GM18520 (cell line): ENCODE data around the gene SBNO1.
"Not testable (repeated sequence)": the region's sequence is repeated elsewhere in the genome, so short reads cannot be mapped to it uniquely, and the experiment has no call there.

ENCODE experiments used
- ATAC-seq: cut with Tn5 transposase; IDR thresholded peaks from one replicate; pipeline ENCODE4 v1.9.1; 2021; ENCODE audit not compliant: unreplicated experiment

The SBNO1 gene

DNA sequence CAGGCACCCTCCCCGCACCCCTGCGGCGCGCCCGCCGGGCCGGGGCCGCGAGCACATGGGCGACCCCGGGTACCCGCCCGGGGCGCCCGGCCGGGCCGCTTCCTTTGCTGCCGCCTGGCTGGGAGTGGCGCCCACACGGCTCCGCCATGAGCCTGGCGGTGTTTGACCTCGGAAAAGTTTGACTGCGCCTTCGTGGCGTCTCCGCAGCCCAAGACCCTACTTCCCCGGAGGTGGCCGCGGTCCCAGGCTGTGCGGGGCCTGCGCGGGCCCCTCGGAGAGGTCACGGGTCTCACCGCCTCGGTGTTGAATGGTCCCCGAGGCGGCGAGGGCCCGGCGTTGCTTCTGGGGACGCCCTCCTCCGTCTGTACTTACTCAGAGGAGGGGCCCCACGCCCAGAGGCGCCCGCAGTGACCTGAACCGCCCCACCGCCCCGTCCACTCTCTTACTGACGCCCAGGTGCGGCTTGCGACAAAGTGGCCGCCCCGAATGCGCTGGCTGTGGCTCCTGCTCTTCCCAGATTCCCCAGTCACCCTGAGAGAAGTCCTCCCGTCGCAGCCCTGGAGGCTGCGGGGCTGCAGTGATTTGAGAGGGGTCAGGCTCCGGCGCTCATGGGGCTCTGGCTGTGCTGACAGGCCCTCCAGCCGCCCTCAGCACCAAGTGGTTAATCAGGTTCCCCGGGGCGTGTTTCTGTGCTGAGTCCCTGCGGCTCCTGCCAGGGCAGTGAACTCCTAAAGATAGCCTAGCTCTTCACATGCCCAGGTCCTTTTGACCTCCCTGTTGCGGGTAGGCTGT is 25.1 kb upstream of the SBNO1 start:
- peak; percentile 14 for ATAC-seq

- ATAC-seq = peak; percentile 19
Measured at GRCh38 chr12:123388951-123389559, 24.4 kb upstream of the SBNO1 start.

GRCh38 chr12:123388177-123388950 is 23.7 kb upstream of the SBNO1 start:
- peak; percentile 31 for ATAC-seq

DNA sequence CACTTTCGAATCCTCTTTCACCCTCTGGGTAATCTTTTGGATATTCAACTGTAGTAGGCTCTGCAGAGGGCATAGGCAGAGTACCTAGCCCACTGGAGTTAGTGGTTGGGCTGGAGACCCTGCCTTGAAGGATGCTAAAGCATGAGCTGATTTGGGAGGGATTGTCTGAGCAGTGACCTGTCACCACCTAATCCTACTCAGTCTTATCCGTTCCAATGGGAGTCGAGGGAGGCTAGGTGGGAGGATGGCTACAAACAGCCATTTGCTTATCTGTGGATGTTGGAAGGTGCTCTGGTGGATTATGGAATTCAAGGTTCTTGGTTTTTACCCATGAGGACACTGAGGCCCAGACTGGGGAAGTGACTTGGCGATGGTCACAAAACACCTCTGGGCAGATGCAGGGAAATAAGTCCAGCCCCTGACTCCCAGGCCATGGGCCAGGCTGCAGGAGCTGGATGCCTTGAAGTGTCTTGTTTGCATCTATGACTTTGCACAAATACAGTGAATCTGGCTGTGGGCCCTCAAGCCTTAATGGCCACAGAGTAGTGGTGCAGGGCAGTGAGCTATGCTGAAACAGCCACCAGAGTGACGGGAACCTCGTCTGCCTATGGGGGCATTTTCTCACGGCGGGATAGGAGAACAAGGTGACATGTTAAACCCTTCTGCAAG is 23.0 kb upstream of the SBNO1 start:
- ATAC-seq = no peak

- ATAC-seq = not testable (repeated sequence)
Measured at GRCh38 chr12:123385536-123385935, 20.9 kb upstream of the SBNO1 start.

DNA sequence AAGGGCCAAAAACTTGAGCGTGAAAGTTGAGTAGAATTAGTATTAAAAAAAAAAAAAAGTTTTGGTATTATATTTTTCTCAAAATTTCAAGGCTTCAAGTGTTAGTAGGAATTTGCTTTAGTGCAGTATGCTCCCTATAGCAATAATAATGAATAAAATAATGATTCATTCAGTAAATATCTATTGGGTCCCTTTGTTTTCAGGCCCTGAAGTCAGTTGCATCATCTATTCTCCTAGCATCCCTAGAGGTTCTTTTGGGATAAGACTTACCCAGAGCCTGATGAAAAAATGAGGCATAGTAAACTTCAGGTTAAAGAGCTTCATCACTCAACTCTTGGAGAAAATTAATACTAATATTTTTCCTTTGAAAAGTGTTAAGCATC is 20.3 kb upstream of the SBNO1 start:
- ATAC-seq = no peak

DNA sequence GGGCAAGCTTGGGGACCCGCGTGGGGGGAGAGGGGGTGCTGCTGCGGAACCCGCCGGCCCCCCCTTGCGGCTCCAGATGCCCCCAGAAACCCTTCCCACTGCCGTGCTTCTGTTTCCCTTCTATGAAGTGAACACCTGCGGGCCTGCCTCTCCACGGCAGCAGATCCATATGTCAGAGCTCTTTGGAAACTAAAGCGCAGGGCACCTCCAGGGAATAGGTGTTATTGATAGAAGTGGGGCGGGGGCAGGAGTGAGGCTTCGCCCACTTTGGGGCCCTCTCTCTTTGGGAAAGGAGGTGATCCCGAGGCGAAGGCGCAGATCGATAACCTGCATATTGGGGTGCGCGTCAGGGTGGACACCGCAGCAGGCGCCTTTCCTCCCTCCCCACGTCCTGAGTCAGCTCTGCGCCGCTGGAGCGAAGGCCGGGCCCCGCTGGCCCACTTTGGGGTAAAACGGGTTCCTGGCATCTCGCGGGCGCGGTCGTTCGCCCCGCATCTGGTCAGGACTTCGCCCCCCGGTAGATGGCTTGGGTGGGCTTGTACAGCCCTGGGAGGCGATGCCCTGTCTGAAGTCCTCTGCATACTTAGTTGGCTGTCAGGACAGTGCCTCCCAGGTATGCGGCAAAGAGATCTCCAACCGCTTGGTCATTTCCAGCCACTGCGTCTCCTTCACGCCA is 19.8 kb upstream of the SBNO1 start:
- no peak for ATAC-seq

DNA sequence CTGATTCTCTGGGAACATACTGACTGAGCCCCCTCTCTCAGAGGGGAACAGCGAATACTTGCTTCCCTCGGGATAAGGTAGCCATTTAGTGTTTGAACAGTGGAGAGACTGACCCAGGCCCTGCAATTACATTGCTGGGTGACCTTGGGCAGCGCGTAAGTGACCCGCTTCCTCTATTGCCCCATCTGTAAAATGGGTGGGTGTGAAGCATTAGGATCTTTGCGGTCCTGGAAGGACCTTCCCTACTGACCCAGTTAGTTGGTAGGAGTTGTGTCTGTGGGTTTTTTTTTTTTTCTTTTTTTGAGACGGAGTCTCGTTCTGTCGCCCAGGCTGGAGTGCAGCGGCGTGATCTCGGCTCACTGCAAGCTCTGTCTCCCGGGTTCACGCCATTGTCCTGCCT is 18.0 kb upstream of the SBNO1 start:
- no peak for ATAC-seq

DNA sequence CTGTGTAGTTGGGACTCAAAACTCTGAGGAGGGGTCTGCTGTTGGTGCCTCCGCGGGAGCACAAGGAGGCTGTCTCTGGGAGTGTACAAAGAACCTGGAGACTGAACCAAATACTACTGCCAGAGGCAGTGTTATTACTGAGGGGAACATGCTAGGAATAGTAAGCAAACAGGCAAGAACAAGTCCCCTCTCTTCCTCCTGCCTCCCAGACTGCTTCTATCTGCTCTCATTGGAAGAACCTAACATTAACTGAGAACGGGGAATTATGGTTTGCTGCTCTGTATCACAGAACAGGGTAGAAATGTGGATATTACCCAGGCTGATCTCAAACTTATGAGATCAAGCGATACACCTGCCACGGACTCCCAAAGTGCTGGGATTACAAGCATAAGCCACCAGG is 14.7 kb upstream of the SBNO1 start:
- ATAC-seq = no peak

- ATAC-seq = not testable (repeated sequence)
Measured at GRCh38 chr12:123372415-123372814, 7.8 kb upstream of the SBNO1 start.

DNA sequence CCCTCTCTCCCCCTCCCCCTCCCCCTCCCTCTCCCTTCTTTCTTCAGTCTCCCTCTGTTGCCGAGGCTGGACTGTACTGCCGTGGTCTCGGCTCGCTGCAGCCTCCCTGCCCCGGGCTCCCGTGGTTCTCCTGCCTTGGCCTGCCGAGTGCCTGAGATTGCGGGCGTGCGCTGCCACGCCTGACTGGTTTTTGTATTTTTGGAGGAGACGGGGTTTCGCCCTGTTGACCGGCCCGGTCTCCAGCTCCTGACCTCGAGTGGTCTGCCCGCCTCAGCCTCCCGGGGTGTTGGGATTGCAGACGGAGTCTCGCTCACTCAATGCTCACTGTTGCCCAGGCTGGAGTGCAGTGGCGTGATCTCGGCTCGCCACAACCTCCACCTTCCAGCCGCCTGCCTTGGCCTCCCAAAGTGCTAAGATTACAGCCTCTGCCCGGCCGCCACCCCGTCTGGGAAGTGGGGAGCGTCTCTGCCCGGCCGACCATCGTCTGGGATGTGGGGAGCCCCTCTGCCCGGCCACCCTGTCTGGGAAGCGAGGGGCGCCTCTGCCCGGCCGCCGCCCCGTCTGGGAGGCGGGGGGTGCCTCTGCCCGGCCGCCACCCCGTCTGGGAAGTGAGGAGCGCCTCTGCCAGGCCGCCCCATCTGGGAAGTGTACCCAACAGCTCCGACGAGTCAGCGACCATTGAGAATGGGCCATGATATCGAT is 7.2 kb upstream of the SBNO1 start:
- not testable (repeated sequence) for ATAC-seq

GRCh38 chr12:123369229-123369628 is 4.6 kb upstream of the SBNO1 start:
- no peak for ATAC-seq

DNA sequence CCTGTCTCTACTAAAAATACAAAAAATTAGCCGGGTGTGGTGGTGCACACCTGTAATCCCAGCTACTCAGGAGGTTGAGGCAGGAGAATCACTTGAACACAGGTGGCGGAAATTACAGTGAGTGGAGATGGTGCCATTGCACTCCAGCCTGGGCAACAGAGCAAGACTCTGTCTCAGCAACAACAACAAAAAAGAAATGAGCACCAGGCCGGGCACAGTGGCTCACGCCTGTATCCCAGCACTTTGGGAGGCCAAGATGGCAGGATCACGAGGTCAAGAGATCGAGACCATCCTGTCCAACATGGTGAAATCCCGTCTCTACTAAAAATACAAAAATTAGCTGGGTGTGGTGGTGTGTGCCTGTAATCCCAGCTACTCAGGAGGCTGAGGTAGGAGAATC is 3.8 kb upstream of the SBNO1 start:
- not testable (repeated sequence) for ATAC-seq

DNA sequence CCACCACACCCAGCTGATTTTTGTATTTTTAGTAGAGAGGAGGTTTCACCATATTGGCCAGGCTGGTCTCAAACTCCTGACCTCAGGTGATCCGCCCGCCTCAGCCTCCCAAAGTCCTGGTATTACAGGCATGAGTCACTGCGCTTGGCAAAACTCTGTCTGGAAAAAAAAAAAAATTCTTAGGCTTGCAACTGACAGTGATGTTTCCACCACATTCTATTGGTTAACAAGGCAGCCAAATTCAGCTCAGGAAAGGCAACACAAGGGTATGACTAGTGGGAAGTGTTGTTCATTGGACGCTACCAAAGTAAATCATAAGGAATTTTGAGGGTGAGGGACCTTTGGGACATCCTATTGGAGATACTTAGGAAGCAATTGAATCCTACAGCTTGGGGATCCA is 2.9 kb upstream of the SBNO1 start:
- ATAC-seq = no peak

DNA sequence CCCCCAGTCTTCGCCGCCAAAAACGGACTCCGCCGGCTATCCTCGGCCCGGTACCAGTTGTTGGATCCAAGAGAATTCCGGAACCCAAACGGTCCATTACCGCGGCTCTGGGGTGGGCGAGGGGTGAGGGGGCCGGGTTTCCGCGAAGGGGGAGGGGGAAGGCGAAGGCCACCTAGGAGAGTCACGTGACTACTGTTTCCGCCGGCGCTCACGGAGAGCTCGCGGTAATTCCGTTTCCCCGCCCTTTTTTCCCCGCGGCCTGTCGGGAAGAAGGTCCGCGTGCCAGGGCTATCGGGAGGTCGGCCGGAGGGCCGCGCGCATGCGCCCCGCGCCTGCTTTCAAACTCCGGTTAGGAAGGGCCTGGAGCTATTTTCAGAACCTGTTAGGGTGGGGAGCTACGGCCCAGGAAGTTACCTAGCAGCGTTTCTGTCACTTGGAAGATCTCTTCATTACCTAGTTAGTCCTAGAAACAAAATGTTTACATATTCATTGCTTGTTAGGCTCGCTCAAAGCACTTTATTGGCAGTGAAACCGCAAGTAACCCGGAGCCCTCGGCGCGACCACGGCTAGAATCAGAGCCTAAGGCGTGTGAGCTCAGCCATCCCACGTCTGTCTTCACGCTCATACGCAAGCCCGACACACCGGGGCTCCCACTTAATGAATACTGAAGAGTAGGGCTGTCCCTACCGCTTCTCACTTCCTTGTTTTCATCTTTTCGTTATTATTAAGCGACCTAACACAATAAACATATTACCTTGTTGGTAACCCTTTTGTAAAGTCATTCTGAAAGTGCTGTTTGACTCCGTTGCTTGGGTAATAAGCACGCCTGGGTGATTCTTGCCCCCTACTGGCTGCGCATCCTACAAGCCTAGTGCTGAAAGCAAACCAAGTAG is 624 bp upstream of the SBNO1 start:
- peak; percentile 70 for ATAC-seq

DNA sequence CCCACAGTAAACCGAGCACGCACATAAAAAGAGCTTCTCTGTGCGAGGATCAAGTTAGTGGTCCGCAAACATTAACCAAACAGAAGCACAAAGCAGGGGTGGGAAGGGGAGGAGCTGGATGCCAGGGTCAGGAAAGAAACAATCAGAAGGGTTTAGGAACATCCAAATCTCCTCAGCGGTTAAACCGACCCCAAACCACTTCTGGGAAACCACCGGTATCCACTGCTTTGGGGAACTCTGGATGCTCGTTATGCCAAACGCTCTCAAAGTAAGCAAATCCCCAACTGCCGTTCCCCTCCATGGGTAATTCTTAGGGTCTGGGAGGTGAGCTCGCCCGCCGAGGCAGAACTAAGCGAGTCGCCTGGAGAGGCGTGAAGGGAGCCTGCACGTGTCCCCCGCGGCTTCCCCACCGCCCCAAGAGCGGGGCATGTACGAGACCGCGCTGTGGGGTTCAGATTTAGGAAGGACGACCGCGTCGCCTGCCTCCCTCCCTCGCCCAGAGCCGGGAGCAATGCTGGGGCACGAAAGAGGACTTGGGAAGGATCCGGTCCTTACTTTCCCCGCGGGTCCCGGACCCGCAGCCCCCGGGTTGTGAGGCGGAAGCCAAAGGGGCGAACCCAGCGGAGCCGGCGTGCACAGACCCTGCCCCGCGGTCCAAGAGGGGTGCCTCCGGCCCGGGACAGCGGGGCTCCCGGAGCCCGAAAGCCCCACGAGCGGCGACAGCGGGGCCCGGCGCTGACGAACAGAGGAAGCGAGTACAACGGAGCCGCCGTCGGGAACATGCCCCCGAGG is 711 bp downstream of the SBNO1 start:
- peak; percentile 4 for ATAC-seq

DNA sequence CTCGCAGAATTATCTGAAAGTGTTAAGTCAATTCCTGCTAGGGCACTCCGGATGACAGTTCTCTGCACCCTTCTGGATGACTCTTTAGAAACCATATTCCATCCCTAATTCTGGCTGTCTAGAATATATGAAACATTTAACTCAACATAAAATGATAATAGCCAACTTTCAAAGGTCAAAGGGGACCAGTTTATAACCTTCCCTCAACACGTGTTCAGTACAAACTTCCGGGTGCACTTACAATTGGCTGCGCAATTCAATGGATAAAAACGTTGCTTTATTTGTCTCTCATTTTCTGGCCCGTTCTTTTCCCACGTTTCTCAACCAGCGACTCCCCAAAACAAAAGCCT is 1.3 kb downstream of the SBNO1 start:
- ATAC-seq = no peak

GRCh38 chr12:123358035-123358434 is 6.6 kb downstream of the SBNO1 start:
- no peak for ATAC-seq
